ENCODE data around the gene SLX4IP. TPM values are rescaled to one million over a fixed set of nuclear protein-coding genes. Genes with fewer than 3 reads are reported as not detected.

Gene SLX4IP
- total RNA-seq, 1 donor from 2014 or later: 5.3 TPM

DNA sequence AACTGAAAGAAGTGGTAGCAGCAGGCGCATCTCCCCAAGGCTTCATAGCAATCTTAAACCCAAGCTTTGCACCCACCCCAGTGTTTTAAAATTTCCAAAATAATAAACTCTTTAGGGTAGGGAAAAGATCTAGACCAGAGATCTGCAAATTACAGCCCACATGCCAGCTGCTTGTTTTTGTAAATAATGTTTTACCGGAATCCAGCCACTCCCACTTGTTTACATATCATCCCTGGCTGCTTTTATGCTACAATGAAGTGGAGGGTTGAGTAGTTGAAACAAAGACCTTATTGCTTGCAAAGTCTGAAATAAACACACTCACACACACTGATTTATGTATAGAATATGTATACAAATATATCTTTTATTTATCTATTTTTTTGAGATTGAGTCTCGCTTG is 30.0 kb downstream of the SLX4IP start:
- Histone ChIP-seq H3K9me3 (ENCODE audit: insufficient read depth, low read depth, low read length) (no peaks in the 10 kb centered on the region), H4K20me1 (ENCODE audit: insufficient read depth, low read length) (no peaks in the 10 kb centered on the region), H3K9ac (ENCODE audit: low read length) (no peak overlapping the region), H3K4me2 (ENCODE audit: low read length) (no peak overlapping the region), H3K4me3 (ENCODE audit: insufficient read depth, low read depth, low read length) (no peak overlapping the region), H3K36me3 (ENCODE audit: insufficient read depth, low read length) (no peaks in the 10 kb centered on the region), H3K27me3 (ENCODE audit: insufficient read depth, low read length) (no peaks in the 10 kb centered on the region), H3K27ac (ENCODE audit: low read depth, low read length) (no peak overlapping the region), H3K4me1 (ENCODE audit: insufficient read depth, low read length) (peaks cover 8% of the 10 kb centered on the region), H3K79me2 (ENCODE audit: insufficient read depth, low read length) (no peaks in the 10 kb centered on the region), H2AFZ (ENCODE audit: low read depth, low read length) (no peak overlapping the region)
- Mint-ChIP-seq H3K27me3 (ENCODE audit: low read depth, unreplicated experiment) (no peaks in the 10 kb centered on the region), H3K4me3 (ENCODE audit: unreplicated experiment) (no peak overlapping the region), H3K27ac (ENCODE audit: unreplicated experiment) (no peak overlapping the region), H3K9me3 (ENCODE audit: unreplicated experiment) (peaks cover 3% of the 10 kb centered on the region), H3K36me3 (ENCODE audit: low read depth, unreplicated experiment) (peaks cover 4% of the 10 kb centered on the region), H3K4me1 (ENCODE audit: low read depth, unreplicated experiment) (peaks cover 44% of the 10 kb centered on the region)
- TF ChIP-seq, protein P1, sequence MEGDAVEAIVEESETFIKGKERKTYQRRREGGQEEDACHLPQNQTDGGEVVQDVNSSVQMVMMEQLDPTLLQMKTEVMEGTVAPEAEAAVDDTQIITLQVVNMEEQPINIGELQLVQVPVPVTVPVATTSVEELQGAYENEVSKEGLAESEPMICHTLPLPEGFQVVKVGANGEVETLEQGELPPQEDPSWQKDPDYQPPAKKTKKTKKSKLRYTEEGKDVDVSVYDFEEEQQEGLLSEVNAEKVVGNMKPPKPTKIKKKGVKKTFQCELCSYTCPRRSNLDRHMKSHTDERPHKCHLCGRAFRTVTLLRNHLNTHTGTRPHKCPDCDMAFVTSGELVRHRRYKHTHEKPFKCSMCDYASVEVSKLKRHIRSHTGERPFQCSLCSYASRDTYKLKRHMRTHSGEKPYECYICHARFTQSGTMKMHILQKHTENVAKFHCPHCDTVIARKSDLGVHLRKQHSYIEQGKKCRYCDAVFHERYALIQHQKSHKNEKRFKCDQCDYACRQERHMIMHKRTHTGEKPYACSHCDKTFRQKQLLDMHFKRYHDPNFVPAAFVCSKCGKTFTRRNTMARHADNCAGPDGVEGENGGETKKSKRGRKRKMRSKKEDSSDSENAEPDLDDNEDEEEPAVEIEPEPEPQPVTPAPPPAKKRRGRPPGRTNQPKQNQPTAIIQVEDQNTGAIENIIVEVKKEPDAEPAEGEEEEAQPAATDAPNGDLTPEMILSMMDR (IDR thresholded peaks at IDR 0.05; ENCODE audit: insufficient read depth, low read depth, low read length): no peak
- TF ChIP-seq EZH2 (IDR thresholded peaks at IDR 0.05; ENCODE audit: insufficient read depth, low read length): no peak
- DNase-seq (ENCODE audit: low read depth) (no peak), FAIRE-seq (no peak)

DNA sequence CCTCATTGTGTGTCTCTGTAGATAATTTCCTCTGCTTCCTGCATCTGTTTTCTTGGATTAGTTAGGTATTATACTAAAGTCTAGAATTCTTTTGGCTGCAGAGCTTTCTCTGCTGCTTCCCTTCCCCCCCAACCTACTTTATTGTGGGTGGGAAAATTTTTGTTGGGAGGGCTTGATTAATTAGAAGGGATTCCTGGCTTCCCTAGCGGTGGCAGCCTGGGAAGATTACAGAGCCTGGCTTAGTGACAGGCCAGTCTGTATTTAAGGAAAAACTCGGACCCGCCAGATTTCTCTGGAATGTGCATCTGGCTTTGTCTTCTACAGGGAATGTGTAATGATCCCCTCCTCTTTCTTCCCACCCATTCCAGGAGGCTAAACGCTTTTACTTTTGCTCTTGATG is 31.2 kb downstream of the SLX4IP start:
- no peak for FAIRE-seq
- peaks cover 2% of the 10 kb centered on the region for H3K36me3 Mint-ChIP-seq (ENCODE audit: low read depth, unreplicated experiment)

GRCh38 chr20:10466855-10467254 is 31.8 kb downstream of the SLX4IP start:
- Mint-ChIP-seq H3K4me1 (ENCODE audit: low read depth, unreplicated experiment) (peaks cover 45% of the 10 kb centered on the region), H3K36me3 (ENCODE audit: low read depth, unreplicated experiment) (peaks cover 2% of the 10 kb centered on the region), H3K4me3 (ENCODE audit: unreplicated experiment) (peak overlapping the region; percentile 62), H3K27ac (ENCODE audit: unreplicated experiment) (peak overlapping the region; percentile 96), H3K27me3 (ENCODE audit: low read depth, unreplicated experiment) (no peaks in the 10 kb centered on the region), H3K9me3 (ENCODE audit: unreplicated experiment) (peaks cover 3% of the 10 kb centered on the region)
- Histone ChIP-seq H3K36me3 (ENCODE audit: insufficient read depth, low read length) (no peaks in the 10 kb centered on the region), H4K20me1 (ENCODE audit: insufficient read depth, low read length) (no peaks in the 10 kb centered on the region), H3K4me1 (ENCODE audit: insufficient read depth, low read length) (peaks cover 8% of the 10 kb centered on the region), H3K9ac (ENCODE audit: low read length) (no peak overlapping the region), H3K27ac (ENCODE audit: low read depth, low read length) (no peak overlapping the region), H3K27me3 (ENCODE audit: insufficient read depth, low read length) (no peaks in the 10 kb centered on the region), H3K9me3 (ENCODE audit: insufficient read depth, low read depth, low read length) (no peaks in the 10 kb centered on the region), H3K79me2 (ENCODE audit: insufficient read depth, low read length) (no peaks in the 10 kb centered on the region), H3K4me2 (ENCODE audit: low read length) (no peak overlapping the region), H3K4me3 (ENCODE audit: insufficient read depth, low read depth, low read length) (no peak overlapping the region), H2AFZ (ENCODE audit: low read depth, low read length) (no peak overlapping the region)
- no peak for TF ChIP-seq EZH2 (IDR thresholded peaks at IDR 0.05; ENCODE audit: insufficient read depth, low read length)
- TF ChIP-seq, protein P1 (IDR thresholded peaks at IDR 0.05; ENCODE audit: insufficient read depth, low read depth, low read length): no peak
- DNase-seq (ENCODE audit: low read depth) (no peak), FAIRE-seq (no peak)

More for the DNA sequence above, 31.2 kb downstream of the SLX4IP start:
- Histone ChIP-seq H3K36me3 (ENCODE audit: insufficient read depth, low read length) (no peaks in the 10 kb centered on the region), H3K4me2 (ENCODE audit: low read length) (peak overlapping the region; percentile 30), H3K79me2 (ENCODE audit: insufficient read depth, low read length) (no peaks in the 10 kb centered on the region), H3K9me3 (ENCODE audit: insufficient read depth, low read depth, low read length) (no peaks in the 10 kb centered on the region), H3K27ac (ENCODE audit: low read depth, low read length) (no peak overlapping the region), H3K27me3 (ENCODE audit: insufficient read depth, low read length) (no peaks in the 10 kb centered on the region), H3K4me1 (ENCODE audit: insufficient read depth, low read length) (peaks cover 8% of the 10 kb centered on the region), H3K4me3 (ENCODE audit: insufficient read depth, low read depth, low read length) (no peak overlapping the region), H2AFZ (ENCODE audit: low read depth, low read length) (no peak overlapping the region), H4K20me1 (ENCODE audit: insufficient read depth, low read length) (no peaks in the 10 kb centered on the region), H3K9ac (ENCODE audit: low read length) (no peak overlapping the region)
- Mint-ChIP-seq H3K9me3 (ENCODE audit: unreplicated experiment) (peaks cover 3% of the 10 kb centered on the region), H3K27me3 (ENCODE audit: low read depth, unreplicated experiment) (no peaks in the 10 kb centered on the region), H3K4me3 (ENCODE audit: unreplicated experiment) (peak overlapping the region; percentile 62), H3K27ac (ENCODE audit: unreplicated experiment) (peak overlapping the region; percentile 96), H3K4me1 (ENCODE audit: low read depth, unreplicated experiment) (peaks cover 45% of the 10 kb centered on the region)
- peak; percentile 75 for DNase-seq (ENCODE audit: low read depth)
- TF ChIP-seq, protein P1 (IDR thresholded peaks at IDR 0.05; ENCODE audit: insufficient read depth, low read depth, low read length): no peak
- TF ChIP-seq EZH2 (IDR thresholded peaks at IDR 0.05; ENCODE audit: insufficient read depth, low read length): no peak

All from astrocyte (in vitro differentiated cells and primary cell).